ENCODE data around the gene BRK1.
"Not testable (repeated sequence)": the region's sequence is repeated elsewhere in the genome, so short reads cannot be mapped to it uniquely, and the experiment has no call there.

Gene BRK1

GRCh38 chr3:10145685-10146084, 30.2 kb downstream of the BRK1 start:
- DNase-seq: no peak

- DNase-seq: no peak
Measured at GRCh38 chr3:10149226-10149625, 33.8 kb downstream of the BRK1 start.

GRCh38 chr3:10150987-10151386, 35.5 kb downstream of the BRK1 start:
- no peak for DNase-seq

- no peak for DNase-seq
Measured at GRCh38 chr3:10154335-10155122, 39.1 kb downstream of the BRK1 start.

GRCh38 chr3:10155123-10155472, 39.6 kb downstream of the BRK1 start:
- DNase-seq: no peak

- no peak for DNase-seq
Measured at GRCh38 chr3:10155658-10156057, 40.2 kb downstream of the BRK1 start.

GRCh38 chr3:10157031-10157430, 41.6 kb downstream of the BRK1 start:
- DNase-seq: no peak

GRCh38 chr3:10158555-10158954, 43.1 kb downstream of the BRK1 start:
- DNase-seq: not testable (repeated sequence)

GRCh38 chr3:10160346-10160745, 44.9 kb downstream of the BRK1 start:
- no peak for DNase-seq

GRCh38 chr3:10160925-10161324, 45.5 kb downstream of the BRK1 start:
- DNase-seq: no peak

- no peak for DNase-seq
Measured at GRCh38 chr3:10162185-10162584, 46.7 kb downstream of the BRK1 start.

- not testable (repeated sequence) for DNase-seq
Measured at GRCh38 chr3:10164201-10164545, 48.7 kb downstream of the BRK1 start.

- DNase-seq: peak; percentile 73
Measured at GRCh38 chr3:10164546-10165393, 49.3 kb downstream of the BRK1 start, which contains the start of gene IRAK2. Gene IRAK2 (plus strand): TSS chr3:10164919. CDS start chr3:10164955, 36 bp downstream.

GRCh38 chr3:10166213-10166604, 50.7 kb downstream of the BRK1 start:
- DNase-seq: no peak

GRCh38 chr3:10169000-10169496, 53.6 kb downstream of the BRK1 start:
- no peak for DNase-seq

GRCh38 chr3:10170915-10171478, 55.5 kb downstream of the BRK1 start:
- DNase-seq: no peak

- no peak for DNase-seq
Measured at GRCh38 chr3:10173095-10173925, 57.8 kb downstream of the BRK1 start.

- DNase-seq: no peak
Measured at GRCh38 chr3:10173926-10174435, 58.5 kb downstream of the BRK1 start.

- DNase-seq: not testable (repeated sequence)
Measured at GRCh38 chr3:10175334-10175733, 59.9 kb downstream of the BRK1 start.

- DNase-seq: not testable (repeated sequence)
Measured at GRCh38 chr3:10176150-10176549, 60.7 kb downstream of the BRK1 start.

All from DMS53 (cell line).